ENCODE data around the gene CDPF1.

- no peak for TF ChIP-seq SUZ12 (IDR thresholded peaks at IDR 0.05; ENCODE audit: extremely low read depth, insufficient read depth, insufficient read length)
- TF ChIP-seq ZNF274 (IDR thresholded peaks at IDR 0.05; ENCODE audit: low read depth, low read length), result no peak
Observed at GRCh38 chr22:46292173-46292572, 42.1 kb upstream of the CDPF1 start.
